Sigmoid colon (tissue), 4 donors: ENCODE measurements around the gene SHISA2.

Experiments used
- POLR2A ChIP-seq, 2 donors: fragments of 450-650 bp; IDR thresholded peaks; one replicate each; pipeline ENCODE4 v1.6.1; 2016; ENCODE audit warnings: antibody characterized with exemption in 2 of 2, mild to moderate bottlenecking in 2 of 2, moderate library complexity in 2 of 2
- POLR2AphosphoS5 ChIP-seq, 4 donors: sonication (generic); formaldehyde crosslinking; IDR thresholded peaks; one replicate each; pipeline ENCODE4 v1.6.1; 2017; ENCODE audit warnings: antibody characterized with exemption in 4 of 4
- TF ChIP-seq, protein P1 (sequence below), 4 experiments: fragments of 450-650 bp in 3 of 4; fragments of 200-600 bp in 1 of 4; IDR thresholded peaks; one replicate each; pipeline ENCODE4 v1.5.1; 2016 to 2019; ENCODE audit warnings: antibody characterized with exemption in 4 of 4, mild to moderate bottlenecking in 3 of 4, moderate library complexity in 2 of 4

DNA sequence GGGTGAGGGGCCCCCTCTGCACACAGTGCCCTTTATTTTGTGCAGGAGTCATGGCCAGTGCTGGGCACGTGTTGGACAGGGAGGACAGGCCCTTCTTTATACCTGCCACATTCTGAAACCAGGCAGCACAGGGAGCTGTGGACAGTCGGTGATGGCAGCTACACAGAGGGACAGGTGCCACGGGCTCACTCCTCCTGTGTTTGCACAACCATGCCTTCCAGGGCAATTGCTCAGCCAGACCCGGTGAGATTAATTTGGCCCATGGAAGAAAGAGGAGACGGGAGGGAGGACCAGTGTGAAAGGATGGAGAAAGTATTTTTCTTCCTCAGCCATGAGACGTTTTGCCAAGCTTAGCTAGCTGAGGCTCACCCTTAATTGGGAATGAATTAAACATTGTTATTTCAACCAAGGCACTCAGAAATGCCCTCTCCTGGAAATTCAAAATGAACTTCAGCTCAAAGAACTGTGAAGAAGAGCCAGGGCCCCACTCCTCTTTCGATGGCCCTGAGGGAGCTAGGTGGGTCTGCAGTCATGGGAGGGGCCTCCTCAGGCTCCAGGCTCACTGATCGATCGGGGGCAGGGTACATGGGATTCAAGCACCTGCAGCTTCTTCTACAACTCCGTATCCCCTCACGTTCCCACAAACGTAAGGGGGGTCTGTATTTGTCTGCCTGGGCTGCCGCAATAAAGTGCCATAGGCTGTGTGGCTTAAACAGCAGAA, 41.2 kb downstream of the SHISA2 start:
- no peak for TF ChIP-seq POLR2AphosphoS5 (IDR thresholded peaks at IDR 0.05)
- TF ChIP-seq, protein P1, sequence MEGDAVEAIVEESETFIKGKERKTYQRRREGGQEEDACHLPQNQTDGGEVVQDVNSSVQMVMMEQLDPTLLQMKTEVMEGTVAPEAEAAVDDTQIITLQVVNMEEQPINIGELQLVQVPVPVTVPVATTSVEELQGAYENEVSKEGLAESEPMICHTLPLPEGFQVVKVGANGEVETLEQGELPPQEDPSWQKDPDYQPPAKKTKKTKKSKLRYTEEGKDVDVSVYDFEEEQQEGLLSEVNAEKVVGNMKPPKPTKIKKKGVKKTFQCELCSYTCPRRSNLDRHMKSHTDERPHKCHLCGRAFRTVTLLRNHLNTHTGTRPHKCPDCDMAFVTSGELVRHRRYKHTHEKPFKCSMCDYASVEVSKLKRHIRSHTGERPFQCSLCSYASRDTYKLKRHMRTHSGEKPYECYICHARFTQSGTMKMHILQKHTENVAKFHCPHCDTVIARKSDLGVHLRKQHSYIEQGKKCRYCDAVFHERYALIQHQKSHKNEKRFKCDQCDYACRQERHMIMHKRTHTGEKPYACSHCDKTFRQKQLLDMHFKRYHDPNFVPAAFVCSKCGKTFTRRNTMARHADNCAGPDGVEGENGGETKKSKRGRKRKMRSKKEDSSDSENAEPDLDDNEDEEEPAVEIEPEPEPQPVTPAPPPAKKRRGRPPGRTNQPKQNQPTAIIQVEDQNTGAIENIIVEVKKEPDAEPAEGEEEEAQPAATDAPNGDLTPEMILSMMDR (IDR thresholded peaks at IDR 0.05), result no peak
- no peak for TF ChIP-seq POLR2A (IDR thresholded peaks at IDR 0.05)
